ENCODE data around the gene SUGCT. TPM values are rescaled to one million over a fixed set of nuclear protein-coding genes. Genes with fewer than 3 reads are reported as not detected.

SUGCT gene
- total RNA-seq, 2 experiments from 2014 or later = 0.81 to 1.2 TPM

DNA sequence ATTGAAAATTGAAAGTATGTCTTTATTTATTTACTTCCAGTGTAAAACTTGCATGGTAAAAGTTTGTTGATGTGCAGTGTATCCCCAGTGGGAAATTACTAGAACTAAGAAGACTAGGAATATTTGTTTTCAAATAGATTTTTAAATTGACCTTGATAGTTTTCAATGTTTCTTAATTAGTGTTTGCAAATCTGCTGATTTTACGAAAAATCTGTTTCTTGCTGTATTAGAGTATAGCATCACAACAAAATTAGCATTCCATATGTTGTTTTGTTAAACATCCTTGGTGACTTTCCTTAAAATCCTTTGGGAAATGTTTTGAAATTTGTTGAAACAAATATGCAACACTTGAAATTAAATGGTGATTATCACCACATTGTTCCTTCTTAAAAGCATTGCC, 425.9 kb downstream of the SUGCT start:
- H3K27me3 Mint-ChIP-seq (ENCODE audit: low read depth) = peaks cover 3% of the 10 kb centered on the region
- CTCF ChIA-PET = no interaction called here
- H3K27ac Mint-ChIP-seq = no peak overlapping the region

GRCh38 chr7:40566879-40567278, 432.1 kb downstream of the SUGCT start:
- Mint-ChIP-seq H3K4me1 (ENCODE audit: low read depth) (no peaks in the 10 kb centered on the region), H3K9me3 (no peaks in the 10 kb centered on the region), H3K4me3 (no peak overlapping the region), H3K36me3 (ENCODE audit: low read depth) (no peaks in the 10 kb centered on the region), H3K27me3 (ENCODE audit: low read depth) (no peaks in the 10 kb centered on the region), H3K27ac (no peak overlapping the region)
- DNase-seq = no peak
- intact Hi-C loops (cut with micrococcal nuclease) = no loop called here
- CTCF ChIA-PET = no interaction called here

More for the DNA sequence above, 425.9 kb downstream of the SUGCT start:
- Mint-ChIP-seq H3K4me1 (ENCODE audit: low read depth) (no peaks in the 10 kb centered on the region), H3K4me3 (no peak overlapping the region), H3K9me3 (peaks cover 2% of the 10 kb centered on the region), H3K36me3 (ENCODE audit: low read depth) (peaks cover 2% of the 10 kb centered on the region)
- intact Hi-C loops (cut with micrococcal nuclease) = no loop called here
- DNase-seq = no peak

DNA sequence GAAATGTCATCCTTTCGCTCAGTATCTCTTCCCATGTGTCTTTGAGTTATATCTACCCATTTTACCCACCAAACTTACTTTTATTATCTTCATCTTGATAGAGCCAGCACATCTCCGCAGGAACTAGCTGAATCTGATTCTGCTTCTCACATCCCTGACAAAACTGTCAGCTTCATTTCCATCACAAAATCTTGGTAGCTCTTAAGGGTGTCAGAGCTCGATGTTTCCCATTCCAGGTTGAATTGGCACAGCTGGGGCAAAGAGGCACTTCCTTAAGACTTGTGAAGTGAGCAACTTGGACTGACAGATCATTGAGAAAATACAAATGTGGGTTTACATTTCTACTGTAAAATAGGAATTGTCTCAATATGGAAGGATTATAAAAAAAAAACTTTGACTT, 434.5 kb downstream of the SUGCT start:
- H3K36me3 Mint-ChIP-seq (ENCODE audit: low read depth) = no peaks in the 10 kb centered on the region

DNA sequence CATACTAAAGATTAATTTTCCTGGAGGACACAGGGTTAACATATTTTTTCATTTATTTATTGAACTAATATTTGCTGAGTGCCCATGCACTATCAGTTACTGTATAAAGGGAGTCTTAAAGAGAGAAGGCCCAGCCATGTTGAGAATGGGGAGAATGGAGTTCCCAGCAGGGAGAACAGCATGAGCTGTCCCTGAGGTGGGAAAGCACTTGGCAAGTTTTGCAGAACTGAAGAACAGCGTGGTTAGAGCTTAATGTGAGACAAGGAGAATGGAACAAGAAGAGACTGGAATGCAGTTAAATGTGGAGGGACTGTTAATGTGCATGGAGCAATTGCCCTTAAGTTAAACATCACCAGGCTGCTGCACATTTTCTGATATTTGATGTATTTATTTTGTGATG, 435.4 kb downstream of the SUGCT start:
- no peak overlapping the region for H3K4me3 Mint-ChIP-seq
- intact Hi-C loops (cut with micrococcal nuclease) = no loop called here
- no peak overlapping the region for H3K27ac Mint-ChIP-seq
- no peaks in the 10 kb centered on the region for H3K9me3 Mint-ChIP-seq
- no peaks in the 10 kb centered on the region for H3K27me3 Mint-ChIP-seq (ENCODE audit: low read depth)
- no peaks in the 10 kb centered on the region for H3K4me1 Mint-ChIP-seq (ENCODE audit: low read depth)
- CTCF ChIA-PET = interaction anchor here (0.6 to 1.2 kb wide), 3 partner anchors 23 to 113 kb away, joined by 3 to 4 read pairs (median 3); no protein-coding TSS in a partner anchor
- no peak for DNase-seq
- H3K36me3 Mint-ChIP-seq (ENCODE audit: low read depth) = no peaks in the 10 kb centered on the region

More for the DNA sequence above, 434.5 kb downstream of the SUGCT start:
- DNase-seq = no peak
- H3K9me3 Mint-ChIP-seq = no peaks in the 10 kb centered on the region
- CTCF ChIA-PET = interaction anchor here (1.2 kb wide), 1 partner anchor 22 kb away, joined by 4 read pairs; no protein-coding TSS in a partner anchor
- no peak overlapping the region for H3K27ac Mint-ChIP-seq
- no peaks in the 10 kb centered on the region for H3K4me1 Mint-ChIP-seq (ENCODE audit: low read depth)
- H3K27me3 Mint-ChIP-seq (ENCODE audit: low read depth) = no peaks in the 10 kb centered on the region
- H3K4me3 Mint-ChIP-seq = no peak overlapping the region
- intact Hi-C loops (cut with micrococcal nuclease) = no loop called here

DNA sequence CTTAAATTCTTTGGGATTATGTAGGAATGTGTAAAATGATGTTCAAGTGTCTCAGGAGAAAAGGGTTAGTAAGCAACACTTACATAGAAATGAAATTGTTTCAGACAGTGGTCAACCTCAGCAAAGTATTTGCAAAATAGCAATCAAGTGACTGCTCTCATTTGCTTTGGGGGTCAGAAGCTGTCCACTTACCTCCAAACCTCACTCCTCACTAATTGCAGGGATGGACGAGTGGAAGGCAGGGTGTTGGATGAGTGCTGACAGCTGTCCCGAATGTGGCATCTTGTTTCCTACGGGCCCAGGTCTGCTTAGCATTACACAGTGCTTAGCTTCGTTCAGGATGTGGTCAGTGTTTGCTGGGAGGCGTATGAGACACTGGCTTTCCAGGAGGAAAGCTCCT, 437.0 kb downstream of the SUGCT start:
- DNase-seq = no peak
- Mint-ChIP-seq H3K9me3 (no peaks in the 10 kb centered on the region), H3K27ac (no peak overlapping the region), H3K4me1 (ENCODE audit: low read depth) (no peaks in the 10 kb centered on the region), H3K27me3 (ENCODE audit: low read depth) (no peaks in the 10 kb centered on the region), H3K4me3 (no peak overlapping the region), H3K36me3 (ENCODE audit: low read depth) (no peaks in the 10 kb centered on the region)
- intact Hi-C loops (cut with micrococcal nuclease) = no loop called here
- CTCF ChIA-PET = interaction anchor here (0.5 kb wide), 1 partner anchor 241 kb away, joined by 3 read pairs; no protein-coding TSS in a partner anchor

DNA sequence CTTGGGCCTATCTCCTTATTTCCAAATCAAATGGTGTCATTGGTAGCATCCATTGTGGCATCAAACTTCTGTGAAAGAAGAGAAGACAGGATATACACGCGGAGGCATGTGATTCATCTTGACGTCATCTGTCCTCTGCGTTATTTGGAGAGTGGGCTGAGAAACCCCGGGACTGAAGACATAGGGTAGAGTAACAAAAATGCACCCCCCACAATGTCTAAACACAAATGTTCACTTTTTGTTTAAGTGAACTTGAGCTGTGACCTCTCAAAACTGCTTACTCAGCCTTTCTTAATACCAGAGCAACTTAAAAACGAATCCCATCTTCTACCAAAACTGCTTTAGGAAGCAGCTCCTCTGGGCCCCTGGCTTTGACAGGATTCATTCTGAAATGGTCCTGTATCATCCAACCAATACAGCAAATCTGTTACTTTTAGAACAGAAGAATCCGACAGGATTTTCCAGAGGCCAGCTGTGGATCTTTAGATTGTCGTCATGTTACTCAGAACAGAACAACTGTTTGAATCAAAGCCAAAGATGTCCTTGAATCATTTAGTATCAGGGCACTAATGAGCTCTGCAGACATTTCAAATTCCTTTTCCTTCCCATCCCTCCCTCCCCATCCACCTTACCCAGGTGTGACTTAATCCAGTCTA, 438.1 kb downstream of the SUGCT start:
- intact Hi-C loops (cut with micrococcal nuclease) = no loop called here
- CTCF ChIA-PET = no interaction called here
- H3K9me3 Mint-ChIP-seq = no peaks in the 10 kb centered on the region

GRCh38 chr7:40579401-40579800, 444.6 kb downstream of the SUGCT start:
- CTCF ChIA-PET = no interaction called here
- no peaks in the 10 kb centered on the region for H3K9me3 Mint-ChIP-seq

More for the DNA sequence above, 438.1 kb downstream of the SUGCT start:
- no peak for DNase-seq
- Mint-ChIP-seq H3K36me3 (ENCODE audit: low read depth) (no peaks in the 10 kb centered on the region), H3K4me1 (ENCODE audit: low read depth) (no peaks in the 10 kb centered on the region), H3K27me3 (ENCODE audit: low read depth) (no peaks in the 10 kb centered on the region), H3K27ac (no peak overlapping the region), H3K4me3 (no peak overlapping the region)

DNA sequence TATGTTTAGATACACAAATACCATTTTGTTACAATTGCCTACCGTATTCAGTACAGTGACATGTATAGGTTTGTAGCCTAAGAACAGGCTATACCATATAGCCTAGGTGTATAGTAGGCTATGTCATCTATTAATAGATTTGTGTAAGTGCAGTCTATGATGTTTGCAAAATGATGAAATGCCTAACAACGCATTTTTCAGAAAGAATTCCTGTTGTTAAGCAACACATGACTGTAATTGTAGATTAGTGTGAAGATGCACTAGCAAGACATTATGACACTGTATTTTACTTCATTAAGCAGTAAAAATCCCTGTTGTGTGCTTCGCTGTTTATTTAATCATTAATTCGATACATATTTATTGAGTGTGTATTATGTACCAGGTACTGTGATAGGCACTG, 446.0 kb downstream of the SUGCT start:
- no peaks in the 10 kb centered on the region for H3K9me3 Mint-ChIP-seq
- intact Hi-C loops (cut with micrococcal nuclease) = no loop called here
- CTCF ChIA-PET = no interaction called here

More at GRCh38 chr7:40579401-40579800, 444.6 kb downstream of the SUGCT start:
- Mint-ChIP-seq H3K4me3 (no peak overlapping the region), H3K27me3 (ENCODE audit: low read depth) (no peaks in the 10 kb centered on the region), H3K4me1 (ENCODE audit: low read depth) (no peaks in the 10 kb centered on the region), H3K36me3 (ENCODE audit: low read depth) (no peaks in the 10 kb centered on the region), H3K27ac (no peak overlapping the region)
- no peak for DNase-seq
- intact Hi-C loops (cut with micrococcal nuclease) = no loop called here

DNA sequence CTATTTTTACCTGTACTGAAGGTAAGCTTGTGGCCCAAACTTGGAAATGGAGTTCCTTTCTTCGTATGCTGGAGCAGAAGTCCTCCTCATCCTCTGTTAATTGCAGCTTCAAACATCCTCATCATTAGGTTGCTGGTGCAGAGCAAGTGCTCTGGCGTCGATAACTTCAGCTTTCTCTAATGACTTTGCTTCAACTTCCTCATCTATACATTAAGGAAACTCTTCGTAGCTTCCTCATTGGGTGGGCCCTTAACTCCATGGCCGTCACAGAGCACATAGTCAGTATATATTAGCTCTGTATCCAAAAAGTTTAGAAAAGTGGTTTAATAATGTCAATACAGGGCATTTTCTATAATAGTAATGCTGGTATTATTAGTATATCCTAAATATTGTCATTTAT, 447.7 kb downstream of the SUGCT start:
- Mint-ChIP-seq H3K4me3 (no peak overlapping the region), H3K36me3 (ENCODE audit: low read depth) (no peaks in the 10 kb centered on the region), H3K27me3 (ENCODE audit: low read depth) (no peaks in the 10 kb centered on the region), H3K27ac (no peak overlapping the region), H3K9me3 (no peaks in the 10 kb centered on the region), H3K4me1 (ENCODE audit: low read depth) (no peaks in the 10 kb centered on the region)
- intact Hi-C loops (cut with micrococcal nuclease) = no loop called here
- DNase-seq = no peak
- CTCF ChIA-PET = interaction anchor here (0.5 kb wide), 1 partner anchor 240 kb away, joined by 5 read pairs; no protein-coding TSS in a partner anchor

More for the DNA sequence above, 446.0 kb downstream of the SUGCT start:
- Mint-ChIP-seq H3K36me3 (ENCODE audit: low read depth) (no peaks in the 10 kb centered on the region), H3K27me3 (ENCODE audit: low read depth) (no peaks in the 10 kb centered on the region), H3K27ac (no peak overlapping the region), H3K4me1 (ENCODE audit: low read depth) (no peaks in the 10 kb centered on the region), H3K4me3 (no peak overlapping the region)
- no peak for DNase-seq

- no peaks in the 10 kb centered on the region for H3K4me1 Mint-ChIP-seq (ENCODE audit: low read depth)
- H3K4me3 Mint-ChIP-seq = no peak overlapping the region
- CTCF ChIA-PET = no interaction called here
- no peak for DNase-seq
- H3K27ac Mint-ChIP-seq = no peak overlapping the region
- no peaks in the 10 kb centered on the region for H3K27me3 Mint-ChIP-seq (ENCODE audit: low read depth)
- intact Hi-C loops (cut with micrococcal nuclease) = no loop called here
- no peaks in the 10 kb centered on the region for H3K9me3 Mint-ChIP-seq
- H3K36me3 Mint-ChIP-seq (ENCODE audit: low read depth) = no peaks in the 10 kb centered on the region
Observed at GRCh38 chr7:40583667-40584444, 449.1 kb downstream of the SUGCT start.

GRCh38 chr7:40584667-40585433, 450.0 kb downstream of the SUGCT start:
- no peak for DNase-seq
- Mint-ChIP-seq H3K27ac (no peak overlapping the region), H3K36me3 (ENCODE audit: low read depth) (no peaks in the 10 kb centered on the region), H3K4me3 (no peak overlapping the region), H3K4me1 (ENCODE audit: low read depth) (no peaks in the 10 kb centered on the region), H3K9me3 (no peaks in the 10 kb centered on the region), H3K27me3 (ENCODE audit: low read depth) (no peaks in the 10 kb centered on the region)
- intact Hi-C loops (cut with micrococcal nuclease) = no loop called here
- CTCF ChIA-PET = interaction anchor here (0.6 kb wide), 1 partner anchor 439 kb away, joined by 5 read pairs; no protein-coding TSS in a partner anchor

- H3K4me1 Mint-ChIP-seq (ENCODE audit: low read depth) = no peaks in the 10 kb centered on the region
- no peaks in the 10 kb centered on the region for H3K9me3 Mint-ChIP-seq
- H3K4me3 Mint-ChIP-seq = no peak overlapping the region
- no peak overlapping the region for H3K27ac Mint-ChIP-seq
- no peaks in the 10 kb centered on the region for H3K27me3 Mint-ChIP-seq (ENCODE audit: low read depth)
- no peaks in the 10 kb centered on the region for H3K36me3 Mint-ChIP-seq (ENCODE audit: low read depth)
- CTCF ChIA-PET = interaction anchor here (0.6 to 1.5 kb wide), 3 partner anchors 8 to 1112 kb away, joined by 3 read pairs; no protein-coding TSS in a partner anchor
- DNase-seq = no peak
- intact Hi-C loops (cut with micrococcal nuclease) = no loop called here
Observed at GRCh38 chr7:40586197-40586596, 451.4 kb downstream of the SUGCT start.

Data from activated naive CD4-positive, alpha-beta T cell treated with anti-CD3 and anti-CD28 coated beads for 36 hours (primary cell).